Stimulated activated CD4-positive, alpha-beta T cell treated with anti-CD3 and anti-CD28 coated beads, Interleukin-4, amount 100 ng/mL, for 4 hours (primary cell): Measurements from ENCODE around the gene ETV5.

Experiments
- DNase-seq, 2 experiments: peaks; one replicate each; pipeline ENCODE4 v3.0.0-alpha.2; 2020

ETV5 gene

GRCh38 chr3:186094696-186095425, 14.0 kb downstream of the ETV5 start:
- DNase-seq, result no peak

- DNase-seq, result no peak
Measured at GRCh38 chr3:186094271-186094670, 14.6 kb downstream of the ETV5 start.

GRCh38 chr3:186093271-186093900, 15.5 kb downstream of the ETV5 start:
- no peak for DNase-seq

- DNase-seq, result no peak
Measured at GRCh38 chr3:186092360-186093070, 16.4 kb downstream of the ETV5 start.

- no peak for DNase-seq
Measured at GRCh38 chr3:186090901-186091300, 18.0 kb downstream of the ETV5 start.

GRCh38 chr3:186088335-186088734, 20.6 kb downstream of the ETV5 start:
- no peak for DNase-seq

- no peak for DNase-seq
Measured at GRCh38 chr3:186084264-186084663, 24.6 kb downstream of the ETV5 start.

- DNase-seq, result no peak
Measured at GRCh38 chr3:186083746-186084145, 25.1 kb downstream of the ETV5 start.

- DNase-seq, result no peak
Measured at GRCh38 chr3:186082150-186082549, 26.7 kb downstream of the ETV5 start.

- DNase-seq, result no peak
Measured at GRCh38 chr3:186081678-186082077, 27.2 kb downstream of the ETV5 start.

GRCh38 chr3:186080849-186081438, 27.9 kb downstream of the ETV5 start:
- no peak for DNase-seq

GRCh38 chr3:186079925-186080324, 29.0 kb downstream of the ETV5 start:
- no peak for DNase-seq

GRCh38 chr3:186077466-186077865, 31.4 kb downstream of the ETV5 start:
- no peak for DNase-seq

GRCh38 chr3:186075931-186076567, 32.8 kb downstream of the ETV5 start:
- DNase-seq, result no peak

GRCh38 chr3:186075489-186075888, 33.4 kb downstream of the ETV5 start:
- no peak for DNase-seq

- no peak for DNase-seq
Measured at GRCh38 chr3:186073641-186074040, 35.2 kb downstream of the ETV5 start.

GRCh38 chr3:186070996-186071395, 37.9 kb downstream of the ETV5 start:
- no peak for DNase-seq

- DNase-seq, result no peak
Measured at GRCh38 chr3:186070550-186070949, 38.3 kb downstream of the ETV5 start.

- DNase-seq, result no peak
Measured at GRCh38 chr3:186070133-186070532, 38.8 kb downstream of the ETV5 start.

- no peak for DNase-seq
Measured at GRCh38 chr3:186069199-186069598, 39.7 kb downstream of the ETV5 start.

GRCh38 chr3:186068243-186068552, 40.7 kb downstream of the ETV5 start:
- DNase-seq, result no peak

- DNase-seq, result no peak
Measured at GRCh38 chr3:186067360-186068242, 41.3 kb downstream of the ETV5 start.
